Osteoblast (primary cell): Measurements from ENCODE around the gene PZP. TPM values are rescaled to one million over a fixed set of nuclear protein-coding genes. Genes with fewer than 3 reads are reported as not detected.

Experiments
- DNase-seq: peaks from one replicate; pipeline ENCODE4 v3.0.0; 2011; ENCODE audit warnings: low spot score, mixed read lengths; ENCODE audit not compliant: insufficient read length; ENCODE audit errors: missing footprints
- H2AFZ ChIP-seq: 2 replicates; pipeline ENCODE4 v1.6.0; 2011; ENCODE audit warnings: mild to moderate bottlenecking, low read length
- H3K27ac ChIP-seq: 2 replicates; pipeline ENCODE4 v1.5.1; 2011; ENCODE audit warnings: mild to moderate bottlenecking, low read depth, low read length, moderate library complexity
- H3K27me3 ChIP-seq: 2 replicates; pipeline ENCODE4 v1.6.0; 2012; ENCODE audit warnings: mild to moderate bottlenecking, control low read depth, inconsistent platforms, low read length, moderate library complexity; ENCODE audit not compliant: insufficient read depth
- H3K36me3 ChIP-seq: 2 replicates; pipeline ENCODE4 v1.5.1; 2011; ENCODE audit warnings: mild to moderate bottlenecking, low read length, control low read depth, moderate library complexity; ENCODE audit not compliant: insufficient read depth
- H3K4me1 ChIP-seq: 2 replicates; pipeline ENCODE4 v1.5.1; 2011; ENCODE audit warnings: mild to moderate bottlenecking, low read length, control low read depth, moderate library complexity; ENCODE audit not compliant: insufficient read depth
- H3K4me2 ChIP-seq: 2 replicates; pipeline ENCODE4 v1.6.0; 2011; ENCODE audit warnings: mild to moderate bottlenecking, low read length; ENCODE audit not compliant: insufficient read depth
- H3K4me3 ChIP-seq: fragments of 200-600 bp; sonication (generic); 3 replicates; pipeline ENCODE4 v1.5.1; 2012; ENCODE audit warnings: mild to moderate bottlenecking, low read length, inconsistent platforms; ENCODE audit not compliant: insufficient read depth
- H3K79me2 ChIP-seq: 2 replicates; pipeline ENCODE4 v1.6.0; 2012; ENCODE audit warnings: mild to moderate bottlenecking, low read length, control low read depth, inconsistent platforms; ENCODE audit not compliant: insufficient read depth
- H3K9me3 ChIP-seq: 2 replicates; pipeline ENCODE4 v1.5.1; 2011; ENCODE audit warnings: low read depth, low read length, control low read depth
- H4K20me1 ChIP-seq: 2 replicates; pipeline ENCODE4 v1.6.0; 2012; ENCODE audit warnings: mild to moderate bottlenecking, low read length, control low read depth; ENCODE audit not compliant: insufficient read depth
- CTCF ChIP-seq: IDR thresholded peaks from 2 replicates; pipeline ENCODE4 v1.5.1; 2011; ENCODE audit warnings: mild to moderate bottlenecking, low read depth, low read length, moderate library complexity; ENCODE audit errors: extremely low read depth
- total RNA-seq: library from RNA; depleted of rRNA; stranded (reverse); fragments of >200 nt; gene quantifications from 2 replicates; pipeline ENCODE4 v1.2.3, GENCODE V29; 2012

PZP gene
- total RNA-seq, 1 donor: not detected

DNA sequence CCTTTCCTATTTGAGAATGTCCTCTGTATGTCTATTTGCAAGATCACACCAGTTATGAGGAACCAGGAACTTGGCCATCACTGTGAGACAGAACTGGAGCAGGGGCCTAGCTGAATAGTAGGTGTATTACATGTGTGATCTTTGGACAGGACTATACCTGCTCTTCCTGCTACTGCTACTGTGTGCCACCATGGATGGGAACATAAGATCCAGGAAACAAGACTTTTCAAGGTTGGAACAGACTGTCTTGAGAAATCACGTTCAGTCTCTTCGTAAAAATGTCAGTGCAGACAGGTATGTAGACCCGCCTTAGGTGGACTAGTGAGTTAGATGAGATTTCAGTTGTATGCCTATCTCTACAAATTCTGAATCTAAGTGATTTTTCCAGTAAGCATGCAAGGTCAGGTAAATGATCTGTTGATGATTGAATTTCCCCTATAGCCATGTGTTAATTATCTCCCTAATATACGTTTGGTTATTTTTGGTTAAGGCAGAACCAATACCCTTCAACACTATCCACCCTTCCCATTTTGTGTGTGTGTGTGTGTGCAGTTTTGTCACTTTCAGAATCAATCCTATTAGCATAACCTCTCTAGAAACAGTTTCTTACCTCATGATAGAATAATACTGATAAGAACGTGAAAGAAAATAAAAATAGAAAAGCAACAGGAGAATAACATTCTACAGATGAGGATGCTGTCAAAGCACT, 99.5 kb downstream of the PZP start:
- TF ChIP-seq CTCF: no peak
- Histone ChIP-seq H3K4me3 (no peak overlapping the region), H3K79me2 (no peaks in the 10 kb centered on the region), H3K36me3 (no peaks in the 10 kb centered on the region), H3K4me2 (no peak overlapping the region), H3K4me1 (no peaks in the 10 kb centered on the region), H3K27ac (no peak overlapping the region), H3K9me3 (no peaks in the 10 kb centered on the region), H4K20me1 (no peaks in the 10 kb centered on the region), H2AFZ (no peak overlapping the region), H3K27me3 (no peaks in the 10 kb centered on the region)
- no peak for DNase-seq

DNA sequence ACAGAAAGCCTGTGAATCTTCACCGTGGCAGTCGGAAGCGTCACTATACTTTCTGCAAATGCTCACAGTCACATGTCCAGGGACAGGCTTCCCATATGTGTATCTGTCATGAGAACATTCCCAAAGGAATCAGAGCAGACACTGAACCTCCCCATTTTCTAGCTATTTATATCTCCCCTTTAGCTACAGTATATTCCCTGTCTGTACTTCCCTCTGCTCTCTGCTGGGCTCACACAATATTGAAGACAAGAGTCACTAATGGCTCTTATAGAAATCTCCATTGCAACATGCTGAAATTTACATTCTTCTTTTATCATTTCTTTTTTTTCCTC, 100.7 kb downstream of the PZP start:
- TF ChIP-seq CTCF: no peak
- no peak for DNase-seq
- no peaks in the 10 kb centered on the region for H4K20me1 ChIP-seq

GRCh38 chr12:9106610-9107541, 101.3 kb downstream of the PZP start:
- no peaks in the 10 kb centered on the region for H3K27me3 ChIP-seq
- H3K9me3 ChIP-seq: no peaks in the 10 kb centered on the region
- no peak overlapping the region for H3K4me2 ChIP-seq
- no peak overlapping the region for H3K27ac ChIP-seq
- no peaks in the 10 kb centered on the region for H4K20me1 ChIP-seq
- H3K4me3 ChIP-seq: no peak overlapping the region
- H3K4me1 ChIP-seq: no peaks in the 10 kb centered on the region
- no peak for DNase-seq
- no peak for TF ChIP-seq CTCF
- H3K36me3 ChIP-seq: no peaks in the 10 kb centered on the region
- H3K79me2 ChIP-seq: no peaks in the 10 kb centered on the region
- H2AFZ ChIP-seq: no peak overlapping the region

More for the DNA sequence above, 100.7 kb downstream of the PZP start:
- Histone ChIP-seq H3K9me3 (no peaks in the 10 kb centered on the region), H3K4me1 (no peaks in the 10 kb centered on the region), H3K36me3 (no peaks in the 10 kb centered on the region), H3K4me3 (no peak overlapping the region), H3K27me3 (no peaks in the 10 kb centered on the region), H3K4me2 (no peak overlapping the region), H3K79me2 (no peaks in the 10 kb centered on the region), H2AFZ (no peak overlapping the region), H3K27ac (no peak overlapping the region)

DNA sequence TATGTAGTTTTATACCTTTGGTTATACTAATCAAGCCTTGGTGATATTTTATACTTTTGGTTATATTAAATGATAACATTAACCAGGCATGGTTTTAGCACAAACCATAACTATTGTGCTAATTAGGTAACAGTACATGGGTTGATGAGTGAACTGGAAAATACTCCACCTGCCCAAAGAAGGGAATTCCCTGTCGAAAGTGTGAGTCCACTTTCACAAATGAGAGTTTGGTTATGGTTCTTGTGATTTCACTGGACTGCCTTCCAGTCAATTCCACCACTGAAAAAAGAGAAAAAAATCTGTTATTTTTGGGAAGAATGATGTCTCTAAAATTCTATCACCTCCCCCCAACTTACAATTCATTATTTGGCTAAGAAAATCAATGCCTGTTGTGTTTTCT, 102.1 kb downstream of the PZP start:
- no peaks in the 10 kb centered on the region for H4K20me1 ChIP-seq
- H3K4me2 ChIP-seq: no peak overlapping the region
- no peaks in the 10 kb centered on the region for H3K79me2 ChIP-seq
- H3K27ac ChIP-seq: no peak overlapping the region
- no peaks in the 10 kb centered on the region for H3K9me3 ChIP-seq
- no peak overlapping the region for H2AFZ ChIP-seq
- no peaks in the 10 kb centered on the region for H3K27me3 ChIP-seq
- H3K36me3 ChIP-seq: no peaks in the 10 kb centered on the region
- H3K4me3 ChIP-seq: no peak overlapping the region
- DNase-seq: no peak
- no peaks in the 10 kb centered on the region for H3K4me1 ChIP-seq
- no peak for TF ChIP-seq CTCF
